HG03520 (cell line): ENCODE results near the gene OTOP3.
A peak's percentile ranks its signal among the peaks of the same experiment; 100 is the strongest.
"Not testable (repeated sequence)": the region's sequence is repeated elsewhere in the genome, so short reads cannot be mapped to it uniquely, and the experiment has no call there.

Experiments
- ATAC-seq: cut with Tn5 transposase; IDR thresholded peaks from one replicate; pipeline ENCODE4 v1.9.1; 2021; ENCODE audit warnings: mild to moderate bottlenecking, moderate library complexity; ENCODE audit not compliant: unreplicated experiment

Gene OTOP3

GRCh38 chr17:74981318-74981978, 45.8 kb downstream of the OTOP3 start:
- no peak for ATAC-seq

- ATAC-seq, result no peak
Observed at GRCh38 chr17:74981979-74982662, 46.4 kb downstream of the OTOP3 start.

- ATAC-seq, result not testable (repeated sequence)
Observed at GRCh38 chr17:74982663-74983313, 47.1 kb downstream of the OTOP3 start.

GRCh38 chr17:74986206-74986576, 50.5 kb downstream of the OTOP3 start:
- ATAC-seq, result no peak

GRCh38 chr17:74987418-74987908, 51.8 kb downstream of the OTOP3 start, which contains the start of gene CDR2L:
CDR2L (plus strand) TSS chr17:74987632; CDS start chr17:74988044, 412 bp downstream.
- ATAC-seq, result peak; percentile 90

GRCh38 chr17:74987909-74988711, 52.4 kb downstream of the OTOP3 start:
- ATAC-seq, result no peak

GRCh38 chr17:74990581-74991105, 54.9 kb downstream of the OTOP3 start:
- ATAC-seq, result no peak

- ATAC-seq, result no peak
Observed at GRCh38 chr17:74992223-74992622, 56.5 kb downstream of the OTOP3 start.

- no peak for ATAC-seq
Observed at GRCh38 chr17:74994440-74994839, 58.7 kb downstream of the OTOP3 start.

- no peak for ATAC-seq
Observed at GRCh38 chr17:74995847-74996246, 60.1 kb downstream of the OTOP3 start.

- no peak for ATAC-seq
Observed at GRCh38 chr17:74998783-74999182, 63.1 kb downstream of the OTOP3 start.

GRCh38 chr17:74999523-74999922, 63.8 kb downstream of the OTOP3 start:
- ATAC-seq, result no peak
